Measurements from ENCODE around the gene KIAA1217.

KIAA1217 gene, protein sequence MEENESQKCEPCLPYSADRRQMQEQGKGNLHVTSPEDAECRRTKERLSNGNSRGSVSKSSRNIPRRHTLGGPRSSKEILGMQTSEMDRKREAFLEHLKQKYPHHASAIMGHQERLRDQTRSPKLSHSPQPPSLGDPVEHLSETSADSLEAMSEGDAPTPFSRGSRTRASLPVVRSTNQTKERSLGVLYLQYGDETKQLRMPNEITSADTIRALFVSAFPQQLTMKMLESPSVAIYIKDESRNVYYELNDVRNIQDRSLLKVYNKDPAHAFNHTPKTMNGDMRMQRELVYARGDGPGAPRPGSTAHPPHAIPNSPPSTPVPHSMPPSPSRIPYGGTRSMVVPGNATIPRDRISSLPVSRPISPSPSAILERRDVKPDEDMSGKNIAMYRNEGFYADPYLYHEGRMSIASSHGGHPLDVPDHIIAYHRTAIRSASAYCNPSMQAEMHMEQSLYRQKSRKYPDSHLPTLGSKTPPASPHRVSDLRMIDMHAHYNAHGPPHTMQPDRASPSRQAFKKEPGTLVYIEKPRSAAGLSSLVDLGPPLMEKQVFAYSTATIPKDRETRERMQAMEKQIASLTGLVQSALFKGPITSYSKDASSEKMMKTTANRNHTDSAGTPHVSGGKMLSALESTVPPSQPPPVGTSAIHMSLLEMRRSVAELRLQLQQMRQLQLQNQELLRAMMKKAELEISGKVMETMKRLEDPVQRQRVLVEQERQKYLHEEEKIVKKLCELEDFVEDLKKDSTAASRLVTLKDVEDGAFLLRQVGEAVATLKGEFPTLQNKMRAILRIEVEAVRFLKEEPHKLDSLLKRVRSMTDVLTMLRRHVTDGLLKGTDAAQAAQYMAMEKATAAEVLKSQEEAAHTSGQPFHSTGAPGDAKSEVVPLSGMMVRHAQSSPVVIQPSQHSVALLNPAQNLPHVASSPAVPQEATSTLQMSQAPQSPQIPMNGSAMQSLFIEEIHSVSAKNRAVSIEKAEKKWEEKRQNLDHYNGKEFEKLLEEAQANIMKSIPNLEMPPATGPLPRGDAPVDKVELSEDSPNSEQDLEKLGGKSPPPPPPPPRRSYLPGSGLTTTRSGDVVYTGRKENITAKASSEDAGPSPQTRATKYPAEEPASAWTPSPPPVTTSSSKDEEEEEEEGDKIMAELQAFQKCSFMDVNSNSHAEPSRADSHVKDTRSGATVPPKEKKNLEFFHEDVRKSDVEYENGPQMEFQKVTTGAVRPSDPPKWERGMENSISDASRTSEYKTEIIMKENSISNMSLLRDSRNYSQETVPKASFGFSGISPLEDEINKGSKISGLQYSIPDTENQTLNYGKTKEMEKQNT (N-terminal part only)

GRCh38 chr10:24208661-24209431, at the start of gene KIAA1217:
Gene KIAA1217, plus strand, starts transcription at chr10:24209138. Its CDS starts 56 bp downstream, at chr10:24209194.
- H3K27me3 ChIP-seq (ENCODE audit: control insufficient read depth, insufficient read depth, low read length): no peaks in the 10 kb centered on the region
- no peaks in the 10 kb centered on the region for H3K36me3 ChIP-seq (ENCODE audit: control insufficient read depth, insufficient read depth, low read length)
- H3K27ac ChIP-seq: peak within 1 kb of the TSS; percentile 88
- H3K4me1 ChIP-seq: peaks cover 43% of the 10 kb centered on the region
- peak within 1 kb of the TSS; percentile 88 for H3K4me3 ChIP-seq (ENCODE audit: low read depth, low read length)
- no peak within 1 kb of the TSS for H3K9ac ChIP-seq
- no peaks in the 10 kb centered on the region for H3K9me3 ChIP-seq (ENCODE audit: control insufficient read depth, low read length)
- H3K4me2 ChIP-seq (ENCODE audit: low read length): peak within 1 kb of the TSS; percentile 71
- peak within 1 kb of the TSS; percentile 79 for H2AFZ ChIP-seq
- no peak for TF ChIP-seq CTCF (IDR thresholded peaks at IDR 0.05)
- H3K79me2 ChIP-seq: peaks cover 9% of the 10 kb centered on the region

- H3K9me3 ChIP-seq (ENCODE audit: control insufficient read depth, low read length): no peaks in the 10 kb centered on the region
- no peaks in the 10 kb centered on the region for H3K27me3 ChIP-seq (ENCODE audit: control insufficient read depth, insufficient read depth, low read length)
- H3K79me2 ChIP-seq: no peaks in the 10 kb centered on the region
- no peak overlapping the region for H3K9ac ChIP-seq
- H3K36me3 ChIP-seq (ENCODE audit: control insufficient read depth, insufficient read depth, low read length): no peaks in the 10 kb centered on the region
- H3K4me2 ChIP-seq (ENCODE audit: low read length): no peak overlapping the region
- no peak overlapping the region for H2AFZ ChIP-seq
- no peak overlapping the region for H3K4me3 ChIP-seq (ENCODE audit: low read depth, low read length)
- no peak overlapping the region for H3K27ac ChIP-seq
- H3K4me1 ChIP-seq: peaks cover 3% of the 10 kb centered on the region
- no peak for TF ChIP-seq CTCF (IDR thresholded peaks at IDR 0.05)
These were observed 46.5 kb upstream of the KIAA1217 start for GRCh38 chr10:24162206-24162985.

DNA sequence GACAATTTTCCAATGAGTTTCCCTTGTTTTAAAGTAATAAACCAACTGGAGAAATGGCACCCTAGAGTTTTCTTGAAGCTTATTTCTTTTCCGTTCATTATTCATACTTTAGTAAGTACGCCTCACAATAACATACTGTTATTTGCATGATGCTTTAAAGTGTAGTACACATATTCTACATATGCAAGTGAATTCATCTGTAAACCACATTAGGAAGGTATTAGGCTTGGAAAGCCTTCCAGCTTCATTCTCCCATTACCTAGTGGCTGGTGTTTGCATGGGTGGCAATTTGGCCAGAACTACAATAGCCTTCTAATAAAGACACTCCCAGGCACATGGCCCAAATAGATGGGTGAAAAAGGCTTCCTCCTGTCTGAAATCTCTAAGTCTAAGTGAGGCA, 45.5 kb upstream of the KIAA1217 start:
- Histone ChIP-seq H3K27me3 (ENCODE audit: control insufficient read depth, insufficient read depth, low read length) (no peaks in the 10 kb centered on the region), H3K4me2 (ENCODE audit: low read length) (no peak overlapping the region), H3K9me3 (ENCODE audit: control insufficient read depth, low read length) (no peaks in the 10 kb centered on the region), H3K9ac (no peak overlapping the region), H3K79me2 (no peaks in the 10 kb centered on the region), H2AFZ (no peak overlapping the region), H3K36me3 (ENCODE audit: control insufficient read depth, insufficient read depth, low read length) (no peaks in the 10 kb centered on the region), H3K4me3 (ENCODE audit: low read depth, low read length) (no peak overlapping the region), H3K4me1 (no peaks in the 10 kb centered on the region), H3K27ac (no peak overlapping the region)
- no peak for TF ChIP-seq CTCF (IDR thresholded peaks at IDR 0.05)
